ENCODE data around the gene POLG2.

- TF ChIP-seq BHLHE40 (IDR thresholded peaks at IDR 0.05; ENCODE audit: borderline replicate concordance) (no peak), SUZ12 (IDR thresholded peaks at IDR 0.05) (no peak), LEF1 (IDR thresholded peaks at IDR 0.05; ENCODE audit: borderline replicate concordance) (no peak), FOXK2 (IDR thresholded peaks at IDR 0.05) (no peak), HDGF (IDR thresholded peaks at IDR 0.05; ENCODE audit: borderline replicate concordance) (no peak), ELF4 (IDR thresholded peaks at IDR 0.05) (no peak), CTBP1 (IDR thresholded peaks at IDR 0.05; ENCODE audit: borderline replicate concordance) (no peak), SP1 (IDR thresholded peaks at IDR 0.05) (no peak), ARNT (IDR thresholded peaks at IDR 0.05) (no peak), FOXM1 (IDR thresholded peaks at IDR 0.05; ENCODE audit: borderline replicate concordance) (no peak), FOXA1 (IDR thresholded peaks at IDR 0.05) (no peak), L3MBTL2 (conservative IDR thresholded peaks at IDR 0.05) (no peak), NFRKB (IDR thresholded peaks at IDR 0.05) (no peak), ZNF384 (IDR thresholded peaks at IDR 0.05) (no peak)
Measured at GRCh38 chr17:64461788-64462187, 35.1 kb downstream of the POLG2 start.
